ENCODE data around the gene PPWD1. TPM values are rescaled to one million over a fixed set of nuclear protein-coding genes. Genes with fewer than 3 reads are reported as not detected.

PPWD1 gene
- polyA plus RNA-seq, 1 experiment: 14.1 TPM

GRCh38 chr5:65624571-65625555 lies 61.8 kb downstream of the PPWD1 start, which contains the start of the genes SHLD3 and TRAPPC13:
TSS of gene SHLD3 (plus strand) at chr5:65625027. CDS start at chr5:65629588, 4,561 bp downstream.
TSS of gene TRAPPC13 (plus strand) at chr5:65625027. CDS start at chr5:65625061, 34 bp downstream.
- DNase-seq (ENCODE audit: low read depth, low spot score): peak; percentile 67
- ChIA-PET CTCF (no interaction called here), POLR2A (interaction anchor here (0.7 to 0.8 kb wide), 2 partner anchors 28 to 34 kb away, joined by 4 to 9 read pairs; no protein-coding TSS in a partner anchor)
- no peak; the same call in 1 of the 2 replicates for TF ChIP-seq CTCF (IDR thresholded peaks at IDR 0.05; ENCODE audit: low read depth, low read length)
- peak within 1 kb of the TSS; percentile 80 for H3K27ac ChIP-seq (ENCODE audit: low read depth, low read length)
- H3K27me3 ChIP-seq (ENCODE audit: control insufficient read depth, insufficient read depth, low read length): no peaks in the 10 kb centered on the region
- no peaks in the 10 kb centered on the region for H3K9me3 ChIP-seq (ENCODE audit: control insufficient read depth, insufficient read depth, low read length)
- peak within 1 kb of the TSS; percentile 90 for H3K4me3 ChIP-seq (ENCODE audit: low read depth, low read length)

- Histone ChIP-seq H3K27me3 (ENCODE audit: control insufficient read depth, insufficient read depth, low read length) (no peaks in the 10 kb centered on the region), H3K9me3 (ENCODE audit: control insufficient read depth, insufficient read depth, low read length) (no peaks in the 10 kb centered on the region), H3K4me3 (ENCODE audit: low read depth, low read length) (peak overlapping the region; percentile 90), H3K27ac (ENCODE audit: low read depth, low read length) (no peak overlapping the region)
- POLR2A ChIA-PET: no interaction called here
- TF ChIP-seq CTCF (IDR thresholded peaks at IDR 0.05; ENCODE audit: low read depth, low read length): no peak
- DNase-seq (ENCODE audit: low read depth, low spot score): no peak
- CTCF ChIA-PET: no interaction called here
Observed at GRCh38 chr5:65625743-65626142, 62.6 kb downstream of the PPWD1 start.

GRCh38 chr5:65630981-65631380 lies 67.9 kb downstream of the PPWD1 start:
- H3K9me3 ChIP-seq (ENCODE audit: control insufficient read depth, insufficient read depth, low read length): no peaks in the 10 kb centered on the region
- no peak for DNase-seq (ENCODE audit: low read depth, low spot score)
- ChIA-PET CTCF (no interaction called here), POLR2A (no interaction called here)
- no peak overlapping the region for H3K4me3 ChIP-seq (ENCODE audit: low read depth, low read length)
- H3K27me3 ChIP-seq (ENCODE audit: control insufficient read depth, insufficient read depth, low read length): no peaks in the 10 kb centered on the region
- no peak overlapping the region for H3K27ac ChIP-seq (ENCODE audit: low read depth, low read length)
- TF ChIP-seq CTCF (IDR thresholded peaks at IDR 0.05; ENCODE audit: low read depth, low read length): no peak

Small RNA genes within 50 kb of the gene (small RNA-seq; reads per million reads assigned to genes)
- not detected for gene RNU6-540P (ENCODE audit: insufficient read length, low read depth)

Other genes with a start within 250 kb of the PPWD1 start
- gene ADAMTS6, start 81.4 kb upstream of the PPWD1 start, polyA plus RNA-seq (2011; rRNA removed): 21.3 and 22.5 TPM in 2 replicates
- gene CENPK, start 128 bp upstream of the PPWD1 start, polyA plus RNA-seq (2011; rRNA removed): 4.2 and 6.4 TPM in 2 replicates
- gene TRIM23, start 61.0 kb downstream of the PPWD1 start, polyA plus RNA-seq (2011; rRNA removed): 12.6 and 13.8 TPM in 2 replicates
- 2.2 and 3.8 TPM in 2 replicates for gene SHLD3, start 61.7 kb downstream of the PPWD1 start, polyA plus RNA-seq (2011; rRNA removed)
- gene TRAPPC13, start 61.7 kb downstream of the PPWD1 start, polyA plus RNA-seq (2011; rRNA removed): 21.1 and 26.5 TPM in 2 replicates
- gene SGTB, start 158.8 kb downstream of the PPWD1 start, polyA plus RNA-seq (2011; rRNA removed): 11.2 and 15.2 TPM in 2 replicates
- gene NLN, start 158.9 kb downstream of the PPWD1 start, polyA plus RNA-seq (2011; rRNA removed): 24.2 and 28.8 TPM in 2 replicates

Data from AG04450 (cell line).